IMR-90 (cell line): ENCODE measurements around the gene H3-3A.

Source experiments
- BHLHE40 ChIP-seq: fragments of 150-350 bp; IDR thresholded peaks from 2 replicates; pipeline ENCODE4 v1.6.1; 2016; ENCODE audit warnings: mild to moderate bottlenecking, low read depth, low read length
- CEBPB ChIP-seq: IDR thresholded peaks from 2 replicates; pipeline ENCODE4 v1.6.1; 2012; ENCODE audit warnings: low read depth, low read length, improper control_type of control experiment
- CHD1 ChIP-seq: IDR thresholded peaks from 2 replicates; pipeline ENCODE4 v1.6.1; 2012; ENCODE audit warnings: low read depth, low read length, improper control_type of control experiment
- ELK1 ChIP-seq: fragments of 150-350 bp; IDR thresholded peaks from 2 replicates; pipeline ENCODE4 v1.6.1; 2016; ENCODE audit warnings: low read depth, mild to moderate bottlenecking, low read length, moderate library complexity, borderline replicate concordance
- FOS ChIP-seq: fragments of 150-350 bp; IDR thresholded peaks from 2 replicates; pipeline ENCODE4 v1.6.1; 2016; ENCODE audit warnings: low read depth, low read length
- MAFK ChIP-seq: IDR thresholded peaks from 2 replicates; pipeline ENCODE4 v1.6.1; 2012; ENCODE audit warnings: low read depth, low read length, improper control_type of control experiment
- NFE2L2 ChIP-seq: fragments of 150-350 bp; IDR thresholded peaks from 2 replicates; pipeline ENCODE4 v1.6.1; 2016; ENCODE audit warnings: low read depth, mild to moderate bottlenecking, low read length
- POLR2A ChIP-seq: IDR thresholded peaks from 2 replicates; pipeline ENCODE4 v1.6.1; 2012; ENCODE audit warnings: mild to moderate bottlenecking, low read depth, low read length
- RAD21 ChIP-seq: IDR thresholded peaks from 2 replicates; pipeline ENCODE4 v1.6.1; 2012; ENCODE audit warnings: low read length, improper control_type of control experiment
- RCOR1 ChIP-seq: IDR thresholded peaks from 2 replicates; pipeline ENCODE4 v1.6.1; 2012; ENCODE audit warnings: mild to moderate bottlenecking, low read length, improper control_type of control experiment; ENCODE audit not compliant: insufficient replicate concordance
- RFX5 ChIP-seq: IDR thresholded peaks from 2 replicates; pipeline ENCODE4 v1.8.0; 2012; ENCODE audit warnings: low read depth, mild to moderate bottlenecking, low read length, moderate library complexity
- SMC3 ChIP-seq: fragments of 150-350 bp; IDR thresholded peaks from 2 replicates; pipeline ENCODE4 v1.6.1; 2016; ENCODE audit warnings: low read depth, mild to moderate bottlenecking, antibody characterized with exemption, low read length, moderate library complexity
- USF2 ChIP-seq: fragments of 150-350 bp; IDR thresholded peaks from 2 replicates; pipeline ENCODE4 v1.6.1; 2017; ENCODE audit warnings: mild to moderate bottlenecking, antibody characterized with exemption, low read length, low read depth
- TF ChIP-seq, protein P1 (sequence below): conservative IDR thresholded peaks from 2 replicates; pipeline ENCODE4 v1.5.1; 2012; ENCODE audit warnings: mild to moderate bottlenecking, low read depth, low read length, improper control_type of control experiment

DNA sequence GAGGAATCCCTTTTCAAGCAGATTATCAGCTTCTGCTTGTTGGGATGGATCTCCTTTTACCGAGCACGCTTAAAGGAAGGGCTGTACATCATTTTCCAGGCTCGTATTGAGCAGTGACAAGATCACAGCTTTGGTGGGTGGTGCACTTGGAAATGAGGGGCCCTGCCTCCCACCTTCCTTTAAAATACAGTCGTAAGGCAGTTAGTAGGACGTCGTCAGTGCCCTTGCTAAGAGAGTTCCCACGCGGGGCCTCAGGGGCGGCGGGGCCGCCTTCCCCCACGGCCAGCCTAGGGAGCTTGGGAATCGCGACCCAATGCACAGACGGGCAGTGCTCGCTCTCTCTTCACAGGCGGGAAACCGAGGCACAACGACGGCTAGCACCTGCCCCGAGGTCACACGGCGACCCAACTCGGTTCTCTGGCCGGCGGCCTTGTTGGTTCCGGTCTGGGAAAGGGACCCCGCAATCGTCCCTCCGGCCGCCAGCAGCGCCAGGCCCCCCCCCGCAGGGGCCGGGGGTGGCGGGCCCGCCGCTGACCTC lies 58.6 kb downstream of the H3-3A start:
- TF ChIP-seq, protein P1, sequence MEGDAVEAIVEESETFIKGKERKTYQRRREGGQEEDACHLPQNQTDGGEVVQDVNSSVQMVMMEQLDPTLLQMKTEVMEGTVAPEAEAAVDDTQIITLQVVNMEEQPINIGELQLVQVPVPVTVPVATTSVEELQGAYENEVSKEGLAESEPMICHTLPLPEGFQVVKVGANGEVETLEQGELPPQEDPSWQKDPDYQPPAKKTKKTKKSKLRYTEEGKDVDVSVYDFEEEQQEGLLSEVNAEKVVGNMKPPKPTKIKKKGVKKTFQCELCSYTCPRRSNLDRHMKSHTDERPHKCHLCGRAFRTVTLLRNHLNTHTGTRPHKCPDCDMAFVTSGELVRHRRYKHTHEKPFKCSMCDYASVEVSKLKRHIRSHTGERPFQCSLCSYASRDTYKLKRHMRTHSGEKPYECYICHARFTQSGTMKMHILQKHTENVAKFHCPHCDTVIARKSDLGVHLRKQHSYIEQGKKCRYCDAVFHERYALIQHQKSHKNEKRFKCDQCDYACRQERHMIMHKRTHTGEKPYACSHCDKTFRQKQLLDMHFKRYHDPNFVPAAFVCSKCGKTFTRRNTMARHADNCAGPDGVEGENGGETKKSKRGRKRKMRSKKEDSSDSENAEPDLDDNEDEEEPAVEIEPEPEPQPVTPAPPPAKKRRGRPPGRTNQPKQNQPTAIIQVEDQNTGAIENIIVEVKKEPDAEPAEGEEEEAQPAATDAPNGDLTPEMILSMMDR = no peak
- TF ChIP-seq MAFK = no peak
- no peak for TF ChIP-seq CEBPB
- no peak for TF ChIP-seq BHLHE40
- TF ChIP-seq POLR2A = no peak
- TF ChIP-seq ELK1 = no peak
- no peak for TF ChIP-seq RAD21
- TF ChIP-seq RFX5 = no peak
- TF ChIP-seq USF2 = no peak
- no peak for TF ChIP-seq FOS
- no peak for TF ChIP-seq NFE2L2
- TF ChIP-seq CHD1 = no peak
- no peak for TF ChIP-seq SMC3
- no peak for TF ChIP-seq RCOR1
